ENCODE data around the gene MRPL55.

The MRPL55 gene

GRCh38 chr1:228148196-228148861 is 39.2 kb upstream of the MRPL55 start:
- H3K36me3 Mint-ChIP-seq (ENCODE audit: low read depth) = no peaks in the 10 kb centered on the region
- TF ChIP-seq CTCF (IDR thresholded peaks at IDR 0.05) = no peak

GRCh38 chr1:228147768-228148167 is 38.7 kb upstream of the MRPL55 start:
- Mint-ChIP-seq H3K9me3 (no peaks in the 10 kb centered on the region), H3K36me3 (ENCODE audit: low read depth) (no peaks in the 10 kb centered on the region)
- DNase-seq = no peak

More at GRCh38 chr1:228148196-228148861, 39.2 kb upstream of the MRPL55 start:
- no peak overlapping the region for H3K27ac Mint-ChIP-seq
- peaks cover 23% of the 10 kb centered on the region for H3K4me1 Mint-ChIP-seq
- H3K4me3 Mint-ChIP-seq = no peak overlapping the region
- no peak for DNase-seq
- H3K27me3 Mint-ChIP-seq (ENCODE audit: low read depth, poor library complexity) = peaks cover 1% of the 10 kb centered on the region
- no peaks in the 10 kb centered on the region for H3K9me3 Mint-ChIP-seq

GRCh38 chr1:228147151-228147693 is 38.1 kb upstream of the MRPL55 start:
- H3K27ac Mint-ChIP-seq = no peak overlapping the region
- no peaks in the 10 kb centered on the region for H3K36me3 Mint-ChIP-seq (ENCODE audit: low read depth)
- no peaks in the 10 kb centered on the region for H3K9me3 Mint-ChIP-seq
- no peak overlapping the region for H3K4me3 Mint-ChIP-seq
- H3K4me1 Mint-ChIP-seq = peaks cover 20% of the 10 kb centered on the region
- no peak for TF ChIP-seq CTCF (IDR thresholded peaks at IDR 0.05)
- peaks cover 3% of the 10 kb centered on the region for H3K27me3 Mint-ChIP-seq (ENCODE audit: low read depth, poor library complexity)
- DNase-seq = no peak

More at GRCh38 chr1:228147768-228148167, 38.7 kb upstream of the MRPL55 start:
- Mint-ChIP-seq H3K27me3 (ENCODE audit: low read depth, poor library complexity) (peaks cover 3% of the 10 kb centered on the region), H3K27ac (no peak overlapping the region), H3K4me3 (no peak overlapping the region), H3K4me1 (peaks cover 23% of the 10 kb centered on the region)
- TF ChIP-seq CTCF (IDR thresholded peaks at IDR 0.05) = no peak

- Mint-ChIP-seq H3K4me3 (no peak overlapping the region), H3K27ac (no peak overlapping the region), H3K27me3 (ENCODE audit: low read depth, poor library complexity) (peaks cover 3% of the 10 kb centered on the region), H3K9me3 (no peaks in the 10 kb centered on the region), H3K4me1 (peaks cover 20% of the 10 kb centered on the region), H3K36me3 (ENCODE audit: low read depth) (no peaks in the 10 kb centered on the region)
- no peak for DNase-seq
- TF ChIP-seq CTCF (IDR thresholded peaks at IDR 0.05) = no peak
Observed at GRCh38 chr1:228146417-228147150, 37.5 kb upstream of the MRPL55 start.

GRCh38 chr1:228145463-228146416 is 36.6 kb upstream of the MRPL55 start:
- peaks cover 3% of the 10 kb centered on the region for H3K27me3 Mint-ChIP-seq (ENCODE audit: low read depth, poor library complexity)
- H3K4me3 Mint-ChIP-seq = no peak overlapping the region
- TF ChIP-seq CTCF (IDR thresholded peaks at IDR 0.05) = no peak
- no peak for DNase-seq
- no peak overlapping the region for H3K27ac Mint-ChIP-seq
- no peaks in the 10 kb centered on the region for H3K9me3 Mint-ChIP-seq
- no peaks in the 10 kb centered on the region for H3K36me3 Mint-ChIP-seq (ENCODE audit: low read depth)
- H3K4me1 Mint-ChIP-seq = peaks cover 25% of the 10 kb centered on the region

All from nephron progenitor cell (in vitro differentiated cells).